Smooth muscle cell (in vitro differentiated cells): ENCODE results near the gene HOXD13. TPM values are rescaled to one million over a fixed set of nuclear protein-coding genes. Genes with fewer than 3 reads are reported as not detected.

ENCODE experiments used
- DNase-seq: peaks from one replicate; lab custom pipeline; 2025; ENCODE audit not compliant: unreplicated experiment; lab: John Stamatoyannopoulos, UW
- H2AFZ ChIP-seq: fragments of 200-600 bp; sonication (generic); 2 replicates; pipeline ENCODE4 v1.6.0; 2016; ENCODE audit warnings: antibody characterized with exemption, low read depth, mild to moderate bottlenecking
- H3F3A ChIP-seq: fragments of 200-600 bp; sonication (generic); 2 replicates; pipeline ENCODE4 v1.6.0; 2017; ENCODE audit warnings: antibody characterized with exemption, low read depth
- H3K27ac ChIP-seq: fragments of 200-600 bp; sonication (generic); 2 replicates; pipeline ENCODE4 v1.5.1; 2016; ENCODE audit warnings: low read depth, mild to moderate bottlenecking
- H3K27me3 ChIP-seq: fragments of 200-600 bp; sonication (generic); 2 replicates; pipeline ENCODE4 v1.6.1; 2016; ENCODE audit warnings: low read depth, mild to moderate bottlenecking
- H3K36me3 ChIP-seq: fragments of 200-600 bp; sonication (generic); 2 replicates; pipeline ENCODE4 v1.5.1; 2016; ENCODE audit warnings: low read depth
- H3K4me1 ChIP-seq: fragments of 200-600 bp; sonication (generic); 2 replicates; pipeline ENCODE4 v1.5.1; 2016; ENCODE audit warnings: low read depth
- H3K4me2 ChIP-seq: fragments of 200-600 bp; sonication (generic); 2 replicates; pipeline ENCODE4 v1.6.0; 2016; ENCODE audit warnings: mild to moderate bottlenecking
- H3K4me3 ChIP-seq: fragments of 200-600 bp; sonication (generic); 2 replicates; pipeline ENCODE4 v1.5.1; 2016; ENCODE audit warnings: mild to moderate bottlenecking
- H3K79me2 ChIP-seq: fragments of 200-600 bp; sonication (generic); 2 replicates; pipeline ENCODE4 v1.6.0; 2016; ENCODE audit warnings: low read depth, mild to moderate bottlenecking
- H3K9ac ChIP-seq: fragments of 200-600 bp; sonication (generic); 2 replicates; pipeline ENCODE4 v1.6.0; 2016; ENCODE audit warnings: low read depth
- H3K9me3 ChIP-seq: fragments of 200-600 bp; sonication (generic); replicated peaks from 2 replicates; pipeline ENCODE4 v1.5.1; 2016; ENCODE audit warnings: low read depth
- H4K20me1 ChIP-seq: fragments of 200-600 bp; sonication (generic); 2 replicates; pipeline ENCODE4 v1.6.0; 2016; ENCODE audit warnings: low read depth
- WGBS: methylation state at CpG from one replicate; pipeline ENCODE4 v1.1.7; 2016; ENCODE audit warnings: low lambda C conversion rate; 5-methylcytosine and 5-hydroxymethylcytosine counted together
- polyA plus RNA-seq: library from polyadenylated mRNA; unstranded; fragments of >200 nt; fragmentation: Nextera tagmentation; extraction: Ambion mirVana; gene quantifications from 2 replicates; pipeline ENCODE4 v1.2.1, GENCODE V29; 2016
- total RNA-seq: library from RNA; depleted of rRNA; stranded (reverse); fragments of >200 nt; gene quantifications from 2 replicates; pipeline ENCODE4 v1.2.3, GENCODE V29; 2014
- TF ChIP-seq, protein P1 (sequence below): fragments of 200-600 bp; sonication (generic); IDR thresholded peaks from 2 replicates; pipeline ENCODE4 v1.5.1; 2017; ENCODE audit warnings: borderline replicate concordance, mild to moderate bottlenecking, antibody characterized with exemption; ENCODE audit not compliant: insufficient read depth, poor library complexity, severe bottlenecking

The HOXD13 gene
- total and polyA plus RNA-seq, 2 experiments from 2014 or later = 0.31 to 1.9 TPM

DNA sequence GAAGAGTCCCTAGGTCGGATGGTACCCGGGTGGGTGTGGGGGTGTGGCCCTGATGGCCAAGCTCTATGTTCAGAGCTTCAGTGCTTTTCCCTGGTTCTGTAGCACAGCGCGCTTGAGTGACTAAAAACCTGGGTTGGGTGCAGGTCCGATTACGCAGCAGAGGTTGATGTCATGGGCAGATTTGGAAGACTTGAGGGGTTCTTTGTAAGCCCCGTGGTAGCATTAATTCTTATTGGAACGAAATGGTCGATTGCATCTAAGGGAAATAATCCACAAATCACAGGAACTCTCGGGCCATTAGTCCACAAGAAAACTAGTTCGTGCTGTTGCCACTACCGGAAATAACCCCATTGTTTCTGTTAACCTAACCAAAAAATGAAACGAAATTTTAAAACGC is 46.0 kb downstream of the HOXD13 start:
- Histone ChIP-seq H3K79me2 (no peaks in the 10 kb centered on the region), H3F3A (no peaks in the 10 kb centered on the region), H4K20me1 (no peaks in the 10 kb centered on the region), H2AFZ (no peak overlapping the region), H3K9me3 (no peaks in the 10 kb centered on the region), H3K27me3 (peaks cover 95% of the 10 kb centered on the region), H3K36me3 (no peaks in the 10 kb centered on the region), H3K4me2 (no peak overlapping the region), H3K4me1 (no peaks in the 10 kb centered on the region), H3K9ac (no peak overlapping the region), H3K27ac (no peak overlapping the region), H3K4me3 (no peak overlapping the region)
- DNase-seq = no peak
- 62% methylated on average over 14 of the region's 14 CpGs for WGBS
- TF ChIP-seq, protein P1, sequence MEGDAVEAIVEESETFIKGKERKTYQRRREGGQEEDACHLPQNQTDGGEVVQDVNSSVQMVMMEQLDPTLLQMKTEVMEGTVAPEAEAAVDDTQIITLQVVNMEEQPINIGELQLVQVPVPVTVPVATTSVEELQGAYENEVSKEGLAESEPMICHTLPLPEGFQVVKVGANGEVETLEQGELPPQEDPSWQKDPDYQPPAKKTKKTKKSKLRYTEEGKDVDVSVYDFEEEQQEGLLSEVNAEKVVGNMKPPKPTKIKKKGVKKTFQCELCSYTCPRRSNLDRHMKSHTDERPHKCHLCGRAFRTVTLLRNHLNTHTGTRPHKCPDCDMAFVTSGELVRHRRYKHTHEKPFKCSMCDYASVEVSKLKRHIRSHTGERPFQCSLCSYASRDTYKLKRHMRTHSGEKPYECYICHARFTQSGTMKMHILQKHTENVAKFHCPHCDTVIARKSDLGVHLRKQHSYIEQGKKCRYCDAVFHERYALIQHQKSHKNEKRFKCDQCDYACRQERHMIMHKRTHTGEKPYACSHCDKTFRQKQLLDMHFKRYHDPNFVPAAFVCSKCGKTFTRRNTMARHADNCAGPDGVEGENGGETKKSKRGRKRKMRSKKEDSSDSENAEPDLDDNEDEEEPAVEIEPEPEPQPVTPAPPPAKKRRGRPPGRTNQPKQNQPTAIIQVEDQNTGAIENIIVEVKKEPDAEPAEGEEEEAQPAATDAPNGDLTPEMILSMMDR = no peak

DNA sequence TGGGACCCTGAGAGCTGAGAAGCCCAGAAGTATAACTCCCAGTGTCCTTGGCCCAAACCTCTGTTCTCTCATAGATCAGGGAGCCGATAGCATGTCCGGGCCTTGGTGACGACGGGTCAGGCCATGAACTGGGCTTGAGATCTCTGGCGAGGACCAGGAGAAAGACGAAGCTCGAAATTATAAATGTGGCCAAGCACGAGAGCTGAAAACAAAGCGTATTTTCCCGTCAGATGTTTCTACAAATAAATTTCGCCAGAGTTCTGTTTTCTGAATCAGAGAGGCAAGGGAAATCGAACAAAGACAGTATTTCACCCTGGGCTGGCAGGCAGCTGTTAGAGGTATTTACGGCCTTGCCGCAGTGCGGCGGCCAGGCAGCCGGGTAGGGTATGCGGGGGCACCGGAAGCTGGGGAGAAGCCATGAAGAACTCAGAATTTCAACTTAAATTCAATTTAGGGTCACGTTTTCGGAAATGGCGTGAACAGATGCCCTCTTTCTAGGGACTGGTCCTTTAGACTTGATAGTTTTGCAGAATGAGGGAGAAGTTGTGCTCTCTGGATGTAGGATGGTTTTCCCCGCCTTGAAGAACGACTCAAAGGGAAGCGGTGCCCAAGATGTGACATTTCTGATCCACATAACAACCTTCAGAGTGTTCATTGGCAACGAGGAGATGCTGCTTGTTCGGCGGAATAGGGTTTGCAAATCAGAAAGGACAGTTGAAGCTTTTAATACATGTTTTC is 46.6 kb downstream of the HOXD13 start:
- Histone ChIP-seq H3K4me2 (no peak overlapping the region), H3K9ac (no peak overlapping the region), H3F3A (no peaks in the 10 kb centered on the region), H3K36me3 (no peaks in the 10 kb centered on the region), H3K4me3 (no peak overlapping the region), H3K4me1 (no peaks in the 10 kb centered on the region), H4K20me1 (no peaks in the 10 kb centered on the region), H2AFZ (no peak overlapping the region), H3K27ac (no peak overlapping the region), H3K27me3 (peaks cover 95% of the 10 kb centered on the region), H3K79me2 (no peaks in the 10 kb centered on the region), H3K9me3 (no peaks in the 10 kb centered on the region)
- WGBS = 74% methylated on average over 28 of the region's 28 CpGs
- TF ChIP-seq, protein P1 = no peak
- DNase-seq = no peak

DNA sequence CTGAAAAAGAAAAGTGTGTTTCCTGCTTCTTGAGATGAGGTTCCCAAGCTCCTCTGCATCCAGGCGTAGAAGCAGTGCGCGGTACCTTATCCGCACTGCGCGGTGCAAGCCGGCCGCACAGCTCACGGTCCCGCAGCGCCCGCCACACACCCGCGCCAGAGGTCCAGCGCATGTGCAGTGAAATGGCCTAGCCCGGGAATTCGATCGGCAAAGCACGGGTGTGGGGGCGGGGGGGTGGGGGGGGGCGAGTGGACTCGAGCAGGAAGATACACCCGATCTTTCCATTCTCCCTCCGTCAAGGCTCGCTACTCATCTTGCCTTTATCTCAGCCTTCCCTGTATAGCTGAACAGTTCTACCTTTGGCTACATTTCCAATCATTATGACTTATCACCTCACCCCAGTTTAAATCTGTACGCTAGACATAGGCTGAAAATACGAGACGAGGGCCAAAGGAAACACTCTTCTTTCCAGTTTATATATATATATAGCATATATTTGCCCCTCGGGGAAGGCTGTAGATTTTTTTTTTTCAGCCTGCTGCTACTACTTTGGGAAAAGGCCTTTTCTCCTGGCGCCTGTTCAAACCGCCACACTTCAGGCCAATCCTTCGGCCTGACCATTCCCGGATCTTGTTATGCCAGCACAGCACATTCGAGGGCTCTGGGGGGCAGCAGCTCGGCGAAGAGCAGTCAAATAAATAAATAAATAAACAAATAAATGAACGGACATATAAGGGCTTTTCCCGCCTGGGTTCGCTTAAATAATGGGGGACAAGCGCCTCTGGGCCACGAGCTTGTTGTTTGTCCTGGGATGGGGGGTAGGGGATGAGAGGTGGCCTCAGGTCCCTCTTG is 47.4 kb downstream of the HOXD13 start:
- Histone ChIP-seq H3K36me3 (no peaks in the 10 kb centered on the region), H2AFZ (peak overlapping the region; percentile 80), H3K9ac (no peak overlapping the region), H3K4me2 (peak overlapping the region; percentile 84), H3K9me3 (no peaks in the 10 kb centered on the region), H3K4me3 (peak overlapping the region; percentile 61), H3K79me2 (no peaks in the 10 kb centered on the region), H3K4me1 (no peaks in the 10 kb centered on the region), H3K27ac (no peak overlapping the region), H4K20me1 (no peaks in the 10 kb centered on the region), H3F3A (no peaks in the 10 kb centered on the region), H3K27me3 (peaks cover 95% of the 10 kb centered on the region)
- DNase-seq = no peak
- TF ChIP-seq, protein P1 = no peak
- WGBS = 56% methylated on average over 40 of the region's 41 CpGs
